K562 (cell line): Measurements from ENCODE around the gene OAT. TPM values are rescaled to one million over a fixed set of nuclear protein-coding genes. Genes with fewer than 3 reads are reported as not detected.

Experiments used
- ATF1 ChIP-seq, 2 experiments: fragments of 450-650 bp in 1 of 2; IDR thresholded peaks; 2 replicates each; pipeline ENCODE4 v1.6.1; 2016; ENCODE audit warnings: missing compliant biosample characterization in 1 of 2, missing genetic modification characterization in 1 of 2
- CREB1 ChIP-seq, 2 experiments: sonication (generic) in 1 of 2; formaldehyde crosslinking in 1 of 2; IDR thresholded peaks; 2 replicates each; pipeline versions ENCODE4 v1.6.1 to v1.8.0; 2012 to 2022; ENCODE audit warnings: inconsistent platforms in 1 of 2, mild to moderate bottlenecking in 1 of 2, missing genetic modification reagents in 1 of 2, moderate library complexity in 1 of 2
- ELF2 ChIP-seq: fragments of 250-450 bp; sonication (Bioruptor Pico); IDR thresholded peaks from 2 replicates; pipeline ENCODE4 v1.5.0; 2021; ENCODE audit warnings: mild to moderate bottlenecking
- ELK1 ChIP-seq: sonication (generic); formaldehyde crosslinking; IDR thresholded peaks from 2 replicates; pipeline ENCODE4 v1.8.1; 2022; ENCODE audit warnings: missing genetic modification reagents
- ETS1 ChIP-seq: conservative IDR thresholded peaks from 2 replicates; pipeline ENCODE4 v1.6.1; 2011; ENCODE audit warnings: low read depth, mild to moderate bottlenecking, low read length; ENCODE audit not compliant: control insufficient read depth
- HCFC1 ChIP-seq: IDR thresholded peaks from 2 replicates; pipeline ENCODE4 v1.6.1; 2012; ENCODE audit warnings: low read depth, low read length, improper control_type of control experiment
- HMGN3 ChIP-seq: IDR thresholded peaks from 2 replicates; pipeline ENCODE4 v1.6.1; 2011; ENCODE audit warnings: borderline replicate concordance, low read depth, mild to moderate bottlenecking, mixed read lengths, low read length; ENCODE audit not compliant: insufficient read length; ENCODE audit errors: extremely low read depth
- HNRNPLL ChIP-seq: fragments of 200-400 bp; formaldehyde crosslinking; IDR thresholded peaks from 2 replicates; pipeline ENCODE4 v1.6.1; 2017; ENCODE audit warnings: low read length, low read depth, mild to moderate bottlenecking; ENCODE audit not compliant: poor library complexity, severe bottlenecking
- MTA3 ChIP-seq: fragments of 450-650 bp; formaldehyde crosslinking; IDR thresholded peaks from 2 replicates; pipeline ENCODE4 v1.6.1; 2017; ENCODE audit warnings: mild to moderate bottlenecking, borderline replicate concordance
- RBM39 ChIP-seq: fragments of 200-400 bp; formaldehyde crosslinking; optimal IDR thresholded peaks from 2 replicates; pipeline ENCODE3; 2018; ENCODE audit warnings: low read depth, low read length
- TAF15 ChIP-seq: fragments of 200-400 bp; formaldehyde crosslinking; IDR thresholded peaks from 2 replicates; pipeline ENCODE4 v1.6.1; 2017; ENCODE audit warnings: mild to moderate bottlenecking, low read depth, low read length, moderate library complexity
- TARDBP ChIP-seq: fragments of 450-650 bp; IDR thresholded peaks from 2 replicates; pipeline ENCODE4 v1.6.1; 2016
- THRA ChIP-seq: fragments of 450-650 bp; IDR thresholded peaks from 2 replicates; pipeline ENCODE4 v1.6.1; 2017; ENCODE audit warnings: mild to moderate bottlenecking, moderate library complexity
- ZBTB12 ChIP-seq: fragments of 250-450 bp; sonication (Bioruptor Pico); IDR thresholded peaks from 2 replicates; pipeline ENCODE4 v1.4.0; 2020
- ZBTB33 ChIP-seq: sonication (generic); formaldehyde crosslinking; IDR thresholded peaks from 2 replicates; pipeline ENCODE4 v1.8.1; 2023; ENCODE audit warnings: mild to moderate bottlenecking, missing genetic modification reagents
- ZFX ChIP-seq: sonication (generic); formaldehyde crosslinking; IDR thresholded peaks from 2 replicates; pipeline ENCODE4 v1.8.0; 2022; ENCODE audit warnings: mild to moderate bottlenecking, missing genetic modification reagents, moderate library complexity
- polyA plus RNA-seq, 8 experiments: library from polyadenylated mRNA; depleted of rRNA in 4 of 8; stranded (reverse) in 5 of 8; unstranded in 3 of 8; fragments of >200 nt; fragmentation: Nextera tagmentation in 2 of 8; fragmentation: Illumina TruSeq in 1 of 8; extraction: Ambion mirVana in 2 of 8; extraction: Trizol in 1 of 8; gene quantifications; 2 replicates each; pipeline versions ENCODE4 v1.2.1 to v1.2.3, GENCODE V29; 2011 to 2014; ENCODE audit warnings: inconsistent platforms in 1 of 8, missing spikeins in 1 of 8
- total RNA-seq, 7 experiments: library from RNA; depleted of rRNA in 6 of 7; stranded (reverse); fragments of >200 nt in 6 of 7; fragmentation: Illumina TruSeq in 2 of 7; extraction: Trizol in 2 of 7; gene quantifications; 2 replicates each; pipeline versions ENCODE4 v1.2.1 to v1.2.3, GENCODE V29; 2011 to 2021; ENCODE audit warnings: low replicate concordance in 1 of 7
- TF ChIP-seq, protein P1 (sequence below), 3 experiments: IDR thresholded peaks in 2 of 3; conservative IDR thresholded peaks in 1 of 3; 2 replicates each; pipeline ENCODE4 v1.5.1; 2011 to 2012; ENCODE audit warnings: low read length in 3 of 3, mild to moderate bottlenecking in 3 of 3, control low read depth in 2 of 3, improper control_type of control experiment in 1 of 3, inconsistent platforms in 1 of 3, low read depth in 1 of 3, mixed read lengths in 1 of 3, moderate library complexity in 1 of 3; ENCODE audit not compliant: insufficient read depth in 2 of 3

OAT gene
- total and polyA plus RNA-seq, 9 of the 15 experiments (the other 6 are each of a cell fraction or from before 2014, with no cell fraction given), result 100 to 312 (median 163) TPM

DNA sequence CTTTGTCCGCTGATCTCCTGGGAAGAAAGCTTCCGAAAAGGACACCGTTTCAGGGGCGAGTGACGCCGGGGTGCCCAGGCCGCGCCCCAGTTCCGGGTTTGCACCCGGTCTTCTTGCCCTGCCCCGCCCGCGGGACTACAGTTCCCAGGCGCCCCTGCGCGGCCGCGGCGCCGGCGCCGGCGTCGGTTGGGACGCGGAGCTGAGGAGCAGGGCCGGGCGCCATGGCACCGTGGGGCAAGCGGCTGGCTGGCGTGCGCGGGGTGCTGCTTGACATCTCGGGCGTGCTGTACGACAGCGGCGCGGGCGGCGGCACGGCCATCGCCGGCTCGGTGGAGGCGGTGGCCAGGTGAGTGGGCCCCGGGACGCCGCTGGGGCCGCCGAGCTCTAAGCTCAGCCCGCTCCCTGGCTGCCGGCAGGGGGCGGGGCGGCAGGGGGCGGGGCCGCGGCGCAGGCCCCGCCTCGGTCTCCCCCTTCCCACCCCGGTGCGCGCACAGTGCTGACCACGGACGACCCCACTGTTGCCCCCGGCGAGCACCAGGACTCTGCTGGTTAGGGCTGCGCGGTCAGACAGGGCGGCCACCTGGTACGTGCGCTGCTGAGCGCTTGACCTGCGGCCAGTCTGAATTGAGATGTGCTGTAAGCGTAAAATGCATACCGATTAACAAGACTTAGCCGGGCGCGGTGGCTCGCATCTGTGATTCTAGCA, 43.1 kb upstream of the OAT start, which contains the start of gene LHPP (continued):
- TF ChIP-seq HMGN3, result peak; percentile 32
- 0 out of 2 replicates have a peak, but pooled peaks have one; percentile 15 for TF ChIP-seq ZBTB12 (CRISPR knock-in tag)
- peak; percentile 88 for TF ChIP-seq CREB1 (IDR thresholded peaks at IDR 0.05)
- no peak for TF ChIP-seq CREB1 (CRISPR knock-in tag; IDR thresholded peaks at IDR 0.05)
- no peak for TF ChIP-seq ZBTB33 (CRISPR knock-in tag)
- peak; percentile 50; the same call in 1 of the 2 replicates for TF ChIP-seq MTA3
- peak; percentile 91 for TF ChIP-seq ETS1
- no peak for TF ChIP-seq RBM39
- TF ChIP-seq HCFC1, result peak; percentile 93
- TF ChIP-seq TAF15, result no peak
- TF ChIP-seq THRA, result no peak
- no peak for TF ChIP-seq ELK1 (CRISPR knock-in tag)
- no peak for TF ChIP-seq ATF1 (CRISPR knock-in tag; IDR thresholded peaks at IDR 0.05)
- peak; percentile 79 for TF ChIP-seq ATF1 (tag; IDR thresholded peaks at IDR 0.05)
- peak; percentile 77; the same call in 1 of the 2 replicates for TF ChIP-seq ELF2
- TF ChIP-seq, protein P1, sequence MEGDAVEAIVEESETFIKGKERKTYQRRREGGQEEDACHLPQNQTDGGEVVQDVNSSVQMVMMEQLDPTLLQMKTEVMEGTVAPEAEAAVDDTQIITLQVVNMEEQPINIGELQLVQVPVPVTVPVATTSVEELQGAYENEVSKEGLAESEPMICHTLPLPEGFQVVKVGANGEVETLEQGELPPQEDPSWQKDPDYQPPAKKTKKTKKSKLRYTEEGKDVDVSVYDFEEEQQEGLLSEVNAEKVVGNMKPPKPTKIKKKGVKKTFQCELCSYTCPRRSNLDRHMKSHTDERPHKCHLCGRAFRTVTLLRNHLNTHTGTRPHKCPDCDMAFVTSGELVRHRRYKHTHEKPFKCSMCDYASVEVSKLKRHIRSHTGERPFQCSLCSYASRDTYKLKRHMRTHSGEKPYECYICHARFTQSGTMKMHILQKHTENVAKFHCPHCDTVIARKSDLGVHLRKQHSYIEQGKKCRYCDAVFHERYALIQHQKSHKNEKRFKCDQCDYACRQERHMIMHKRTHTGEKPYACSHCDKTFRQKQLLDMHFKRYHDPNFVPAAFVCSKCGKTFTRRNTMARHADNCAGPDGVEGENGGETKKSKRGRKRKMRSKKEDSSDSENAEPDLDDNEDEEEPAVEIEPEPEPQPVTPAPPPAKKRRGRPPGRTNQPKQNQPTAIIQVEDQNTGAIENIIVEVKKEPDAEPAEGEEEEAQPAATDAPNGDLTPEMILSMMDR (IDR thresholded peaks at IDR 0.05 in 2 of 3, conservative IDR thresholded peaks at IDR 0.05 in 1 of 3; ENCODE audit: insufficient read depth in 2 of 3, low read depth in 1 of 3, low read length in 3 of 3), result peak in 2 of 3 experiments; percentile 3 to 8; a peak in 1 of 6 replicates
- peak; percentile 77 for TF ChIP-seq ZFX (CRISPR knock-in tag)
- TF ChIP-seq TARDBP, result peak; percentile 32; the same call in 1 of the 2 replicates
- TF ChIP-seq HNRNPLL, result peak; percentile 29
